GM23338 (cell line): ENCODE measurements around the gene TFAP2E. TPM values are rescaled to one million over a fixed set of nuclear protein-coding genes. Genes with fewer than 3 reads are reported as not detected.

Source experiments
- ATAC-seq: fragments of 200-7000 bp; cut with Tn5 transposase; 3 replicates; pipeline ENCODE4 v1.9.1; 2020
- DNase-seq: peaks from one replicate; pipeline ENCODE4 v3.0.0-alpha.2; 2015; ENCODE audit warnings: low spot score
- H2AFZ ChIP-seq: fragments of 200-600 bp; sonication (generic); 2 replicates; pipeline ENCODE4 v1.8.0; 2016; ENCODE audit warnings: antibody characterized with exemption, mild to moderate bottlenecking, moderate library complexity
- H3F3A ChIP-seq: fragments of 200-600 bp; sonication (generic); replicated peaks from 2 replicates; pipeline ENCODE4 v1.8.0; 2017; ENCODE audit warnings: antibody characterized with exemption, mixed run types, low read depth
- H3K27ac ChIP-seq: fragments of 200-600 bp; sonication (generic); 2 replicates; pipeline ENCODE4 v1.6.1; 2016; ENCODE audit warnings: low read depth
- H3K27me3 ChIP-seq: fragments of 200-600 bp; sonication (generic); 2 replicates; pipeline ENCODE4 v1.8.0; 2016; ENCODE audit warnings: mild to moderate bottlenecking, mixed run types, moderate library complexity; ENCODE audit not compliant: insufficient read depth
- H3K36me3 ChIP-seq: fragments of 200-600 bp; sonication (generic); 2 replicates; pipeline ENCODE4 v1.8.0; 2016; ENCODE audit warnings: mild to moderate bottlenecking; ENCODE audit not compliant: insufficient read depth
- H3K4me1 ChIP-seq: fragments of 200-600 bp; sonication (generic); 2 replicates; pipeline ENCODE4 v1.8.0; 2016; ENCODE audit warnings: mild to moderate bottlenecking, moderate library complexity; ENCODE audit not compliant: insufficient read depth
- H3K4me2 ChIP-seq: fragments of 200-600 bp; sonication (generic); 2 replicates; pipeline ENCODE4 v1.7.1; 2017; ENCODE audit warnings: mixed run types
- H3K4me3 ChIP-seq: fragments of 200-600 bp; sonication (generic); 2 replicates; pipeline ENCODE4 v1.6.1; 2016; ENCODE audit warnings: mixed run types
- H3K79me2 ChIP-seq: fragments of 200-600 bp; sonication (generic); replicated peaks from 2 replicates; pipeline ENCODE4 v1.8.0; 2017; ENCODE audit warnings: mild to moderate bottlenecking; ENCODE audit not compliant: insufficient read depth
- H3K9me2 ChIP-seq: fragments of 200-600 bp; sonication (generic); 2 replicates; pipeline ENCODE4 v1.8.0; 2017; ENCODE audit not compliant: insufficient read depth
- H4K20me1 ChIP-seq: fragments of 200-600 bp; sonication (generic); replicated peaks from 2 replicates; pipeline ENCODE4 v1.8.0; 2017; ENCODE audit warnings: mild to moderate bottlenecking; ENCODE audit not compliant: insufficient read depth
- H3K27ac Mint-ChIP-seq: 2 replicates; pipeline ENCODE4 v1.8.0; 2020; ENCODE audit warnings: inconsistent platforms, mild to moderate bottlenecking, moderate library complexity, mixed read lengths
- H3K27me3 Mint-ChIP-seq: 3 replicates; pipeline ENCODE4 v1.8.0; 2022; ENCODE audit warnings: low read depth, mild to moderate bottlenecking, moderate library complexity, mixed read lengths, inconsistent platforms; ENCODE audit not compliant: insufficient read depth, poor library complexity
- H3K36me3 Mint-ChIP-seq: 3 replicates; pipeline ENCODE4 v1.8.0; 2021; ENCODE audit warnings: low read depth, mild to moderate bottlenecking, inconsistent platforms, moderate library complexity, mixed read lengths
- H3K4me1 Mint-ChIP-seq: 3 replicates; pipeline ENCODE4 v1.8.0; 2020; ENCODE audit warnings: mild to moderate bottlenecking, inconsistent platforms, mixed read lengths
- H3K4me3 Mint-ChIP-seq: 3 replicates; pipeline ENCODE4 v1.8.0; 2021; ENCODE audit warnings: moderate library complexity, mild to moderate bottlenecking, inconsistent platforms, mixed read lengths
- H3K9me3 Mint-ChIP-seq: 3 replicates; pipeline ENCODE4 v1.8.0; 2020; ENCODE audit warnings: moderate library complexity, mild to moderate bottlenecking, inconsistent platforms, mixed read lengths
- EZH2 ChIP-seq: fragments of 200-600 bp; sonication (generic); IDR thresholded peaks from one replicate; pipeline ENCODE4 v1.8.0; 2017; ENCODE audit warnings: antibody characterized with exemption, mild to moderate bottlenecking, low read depth; ENCODE audit not compliant: unreplicated experiment
- EZH2phosphoT487 ChIP-seq: fragments of 200-600 bp; sonication (generic); IDR thresholded peaks from one replicate; pipeline ENCODE4 v1.8.1; 2018; ENCODE audit warnings: antibody characterized with exemption; ENCODE audit not compliant: unreplicated experiment
- JUNB ChIP-seq: IDR thresholded peaks from one replicate; pipeline ENCODE4 v1.6.1; 2016; ENCODE audit warnings: antibody characterized with exemption; ENCODE audit not compliant: unreplicated experiment
- NANOG ChIP-seq: IDR thresholded peaks from 2 replicates; pipeline ENCODE4 v1.6.1; 2016; ENCODE audit warnings: antibody characterized with exemption, borderline replicate concordance
- STAT1 ChIP-seq: IDR thresholded peaks from one replicate; pipeline ENCODE4 v1.6.1; 2016; ENCODE audit warnings: antibody characterized with exemption; ENCODE audit not compliant: unreplicated experiment
- ZNF114 ChIP-seq: fragments of 250-450 bp; sonication (Bioruptor Pico); IDR thresholded peaks from 2 replicates; pipeline ENCODE4 v1.5.0; 2020; ENCODE audit warnings: mild to moderate bottlenecking, moderate library complexity
- polyA plus RNA-seq: library from polyadenylated mRNA; unstranded; fragments of >200 nt; fragmentation: Nextera tagmentation; extraction: Ambion mirVana; gene quantifications from 2 replicates; pipeline ENCODE4 v1.2.1, GENCODE V29; 2016
- total RNA-seq: library from RNA; depleted of rRNA; stranded (reverse); fragments of >200 nt; shearing (Covaris generic); gene quantifications from 2 replicates; pipeline ENCODE4 v1.2.3, GENCODE V29; 2014
- TF ChIP-seq, protein P1 (sequence below): IDR thresholded peaks from 2 replicates; pipeline ENCODE4 v1.6.1; 2016; ENCODE audit warnings: antibody characterized with exemption
- TF ChIP-seq, protein P2 (sequence below), 2 experiments: fragments of 200-600 bp in 1 of 2; sonication (generic) in 1 of 2; conservative IDR thresholded peaks; 2 replicates each; pipeline versions ENCODE4 v1.5.1 to v1.6.1; 2016 to 2017; ENCODE audit warnings: antibody characterized with exemption in 2 of 2, low read depth in 2 of 2, mild to moderate bottlenecking in 2 of 2, moderate library complexity in 1 of 2
- TF ChIP-seq, protein P3 (sequence below): IDR thresholded peaks from one replicate; pipeline ENCODE4 v1.6.1; 2018; ENCODE audit warnings: antibody characterized with exemption; ENCODE audit not compliant: unreplicated experiment

The TFAP2E gene
- total and polyA plus RNA-seq, 2 experiments from 2014 or later, result 0.34 to 1.4 TPM

DNA sequence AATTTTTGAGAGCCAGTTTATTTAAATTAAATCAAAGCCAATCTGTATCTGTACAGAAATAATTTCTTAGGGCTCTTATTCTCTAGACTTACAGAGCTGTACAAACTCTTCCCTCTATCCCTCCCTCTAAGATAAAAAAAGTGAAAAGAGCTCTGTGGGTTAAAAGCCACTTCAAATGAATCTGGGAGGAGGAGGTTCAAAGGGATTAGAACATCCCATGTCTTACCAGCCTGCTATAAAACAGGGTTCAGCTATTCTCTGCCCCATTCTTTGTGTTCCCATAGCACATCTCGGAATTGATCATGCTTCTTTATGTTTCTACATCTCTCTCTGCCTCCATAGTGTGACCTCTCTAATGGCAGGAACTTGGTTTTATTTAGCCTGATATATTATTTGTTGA lies 35.3 kb upstream of the TFAP2E start:
- H3K27ac Mint-ChIP-seq, result no peak overlapping the region

More for the DNA sequence above, 35.3 kb upstream of the TFAP2E start:
- peaks cover 60% of the 10 kb centered on the region for H3K4me1 Mint-ChIP-seq
- DNase-seq (no peak), ATAC-seq (no peak)
- H3K79me2 ChIP-seq, result peaks cover 92% of the 10 kb centered on the region
- H3K27ac ChIP-seq, result no peak overlapping the region; the same call in 1 of the 2 replicates
- peaks cover 2% of the 10 kb centered on the region for H3K27me3 Mint-ChIP-seq
- no peak overlapping the region for H3K4me3 ChIP-seq
- H2AFZ ChIP-seq, result no peak overlapping the region
- H3K9me3 Mint-ChIP-seq, result no peaks in the 10 kb centered on the region
- no peak overlapping the region for H3K4me3 Mint-ChIP-seq
- H3F3A ChIP-seq, result no peaks in the 10 kb centered on the region
- H3K27me3 ChIP-seq, result no peaks in the 10 kb centered on the region
- peaks cover 66% of the 10 kb centered on the region for H3K4me1 ChIP-seq
- H3K36me3 Mint-ChIP-seq, result peaks cover 20% of the 10 kb centered on the region
- H3K9me2 ChIP-seq, result no peaks in the 10 kb centered on the region
- H4K20me1 ChIP-seq, result no peaks in the 10 kb centered on the region; the same call in 1 of the 2 replicates
- H3K4me2 ChIP-seq, result no peak overlapping the region
- TF ChIP-seq STAT1, result no peak
- no peak for TF ChIP-seq EZH2phosphoT487
- TF ChIP-seq ZNF114 (CRISPR knock-in tag), result no peak
- TF ChIP-seq JUNB, result no peak
- TF ChIP-seq, protein P1, sequence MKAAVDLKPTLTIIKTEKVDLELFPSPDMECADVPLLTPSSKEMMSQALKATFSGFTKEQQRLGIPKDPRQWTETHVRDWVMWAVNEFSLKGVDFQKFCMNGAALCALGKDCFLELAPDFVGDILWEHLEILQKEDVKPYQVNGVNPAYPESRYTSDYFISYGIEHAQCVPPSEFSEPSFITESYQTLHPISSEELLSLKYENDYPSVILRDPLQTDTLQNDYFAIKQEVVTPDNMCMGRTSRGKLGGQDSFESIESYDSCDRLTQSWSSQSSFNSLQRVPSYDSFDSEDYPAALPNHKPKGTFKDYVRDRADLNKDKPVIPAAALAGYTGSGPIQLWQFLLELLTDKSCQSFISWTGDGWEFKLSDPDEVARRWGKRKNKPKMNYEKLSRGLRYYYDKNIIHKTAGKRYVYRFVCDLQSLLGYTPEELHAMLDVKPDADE, result no peak
- no peak for TF ChIP-seq NANOG
- no peak for TF ChIP-seq EZH2
- TF ChIP-seq, protein P2, sequence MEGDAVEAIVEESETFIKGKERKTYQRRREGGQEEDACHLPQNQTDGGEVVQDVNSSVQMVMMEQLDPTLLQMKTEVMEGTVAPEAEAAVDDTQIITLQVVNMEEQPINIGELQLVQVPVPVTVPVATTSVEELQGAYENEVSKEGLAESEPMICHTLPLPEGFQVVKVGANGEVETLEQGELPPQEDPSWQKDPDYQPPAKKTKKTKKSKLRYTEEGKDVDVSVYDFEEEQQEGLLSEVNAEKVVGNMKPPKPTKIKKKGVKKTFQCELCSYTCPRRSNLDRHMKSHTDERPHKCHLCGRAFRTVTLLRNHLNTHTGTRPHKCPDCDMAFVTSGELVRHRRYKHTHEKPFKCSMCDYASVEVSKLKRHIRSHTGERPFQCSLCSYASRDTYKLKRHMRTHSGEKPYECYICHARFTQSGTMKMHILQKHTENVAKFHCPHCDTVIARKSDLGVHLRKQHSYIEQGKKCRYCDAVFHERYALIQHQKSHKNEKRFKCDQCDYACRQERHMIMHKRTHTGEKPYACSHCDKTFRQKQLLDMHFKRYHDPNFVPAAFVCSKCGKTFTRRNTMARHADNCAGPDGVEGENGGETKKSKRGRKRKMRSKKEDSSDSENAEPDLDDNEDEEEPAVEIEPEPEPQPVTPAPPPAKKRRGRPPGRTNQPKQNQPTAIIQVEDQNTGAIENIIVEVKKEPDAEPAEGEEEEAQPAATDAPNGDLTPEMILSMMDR (conservative IDR thresholded peaks at IDR 0.05; ENCODE audit: low read depth in 2 of 2), result no peak
- TF ChIP-seq, protein P3, sequence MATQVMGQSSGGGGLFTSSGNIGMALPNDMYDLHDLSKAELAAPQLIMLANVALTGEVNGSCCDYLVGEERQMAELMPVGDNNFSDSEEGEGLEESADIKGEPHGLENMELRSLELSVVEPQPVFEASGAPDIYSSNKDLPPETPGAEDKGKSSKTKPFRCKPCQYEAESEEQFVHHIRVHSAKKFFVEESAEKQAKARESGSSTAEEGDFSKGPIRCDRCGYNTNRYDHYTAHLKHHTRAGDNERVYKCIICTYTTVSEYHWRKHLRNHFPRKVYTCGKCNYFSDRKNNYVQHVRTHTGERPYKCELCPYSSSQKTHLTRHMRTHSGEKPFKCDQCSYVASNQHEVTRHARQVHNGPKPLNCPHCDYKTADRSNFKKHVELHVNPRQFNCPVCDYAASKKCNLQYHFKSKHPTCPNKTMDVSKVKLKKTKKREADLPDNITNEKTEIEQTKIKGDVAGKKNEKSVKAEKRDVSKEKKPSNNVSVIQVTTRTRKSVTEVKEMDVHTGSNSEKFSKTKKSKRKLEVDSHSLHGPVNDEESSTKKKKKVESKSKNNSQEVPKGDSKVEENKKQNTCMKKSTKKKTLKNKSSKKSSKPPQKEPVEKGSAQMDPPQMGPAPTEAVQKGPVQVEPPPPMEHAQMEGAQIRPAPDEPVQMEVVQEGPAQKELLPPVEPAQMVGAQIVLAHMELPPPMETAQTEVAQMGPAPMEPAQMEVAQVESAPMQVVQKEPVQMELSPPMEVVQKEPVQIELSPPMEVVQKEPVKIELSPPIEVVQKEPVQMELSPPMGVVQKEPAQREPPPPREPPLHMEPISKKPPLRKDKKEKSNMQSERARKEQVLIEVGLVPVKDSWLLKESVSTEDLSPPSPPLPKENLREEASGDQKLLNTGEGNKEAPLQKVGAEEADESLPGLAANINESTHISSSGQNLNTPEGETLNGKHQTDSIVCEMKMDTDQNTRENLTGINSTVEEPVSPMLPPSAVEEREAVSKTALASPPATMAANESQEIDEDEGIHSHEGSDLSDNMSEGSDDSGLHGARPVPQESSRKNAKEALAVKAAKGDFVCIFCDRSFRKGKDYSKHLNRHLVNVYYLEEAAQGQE, result no peak
- no peaks in the 10 kb centered on the region for H3K36me3 ChIP-seq
